VCaP (cell line): ENCODE measurements around the gene GSS.

Source experiments
- H3K27ac ChIP-seq: fragments of 450-650 bp; 2 replicates; pipeline ENCODE4 v1.5.1; 2017
- CTCF ChIP-seq: fragments of 450-650 bp; conservative IDR thresholded peaks from 2 replicates; pipeline ENCODE4 v1.5.1; 2017; ENCODE audit warnings: mild to moderate bottlenecking, moderate library complexity

The GSS gene

GRCh38 chr20:35000922-35001595, 45.5 kb upstream of the GSS start:
- H3K27ac ChIP-seq: no peak overlapping the region
- no peak for TF ChIP-seq CTCF

GRCh38 chr20:35000311-35000921, 44.8 kb upstream of the GSS start:
- TF ChIP-seq CTCF: no peak
- no peak overlapping the region for H3K27ac ChIP-seq

- no peak overlapping the region for H3K27ac ChIP-seq
- no peak for TF ChIP-seq CTCF
These were observed 44.2 kb upstream of the GSS start for GRCh38 chr20:34999782-35000181.

GRCh38 chr20:34999021-34999451, 43.4 kb upstream of the GSS start:
- no peak overlapping the region for H3K27ac ChIP-seq
- no peak for TF ChIP-seq CTCF

GRCh38 chr20:34998331-34998950, 42.8 kb upstream of the GSS start:
- no peak overlapping the region for H3K27ac ChIP-seq
- TF ChIP-seq CTCF: no peak; the same call in 1 of the 2 replicates

GRCh38 chr20:34997774-34998173, 42.2 kb upstream of the GSS start:
- H3K27ac ChIP-seq: no peak overlapping the region
- TF ChIP-seq CTCF: no peak

GRCh38 chr20:34997131-34997561, 41.5 kb upstream of the GSS start:
- TF ChIP-seq CTCF: no peak
- H3K27ac ChIP-seq: no peak overlapping the region
